Progenitor cell of endocrine pancreas (in vitro differentiated cells): ENCODE measurements around the gene SLC16A13. TPM values are rescaled to one million over a fixed set of nuclear protein-coding genes. Genes with fewer than 3 reads are reported as not detected.

Source experiments
- DNase-seq: peaks from one replicate; pipeline ENCODE4 v3.0.0; 2021; ENCODE audit warnings: low spot score; ENCODE audit not compliant: unreplicated experiment
- H3K27ac Mint-ChIP-seq: 2 replicates; pipeline ENCODE4 v1.8.0; 2021; ENCODE audit warnings: mild to moderate bottlenecking, moderate library complexity, mixed read lengths
- H3K27me3 Mint-ChIP-seq: 2 replicates; pipeline ENCODE4 v1.8.0; 2021; ENCODE audit warnings: mixed read lengths
- H3K36me3 Mint-ChIP-seq: 2 replicates; pipeline ENCODE4 v1.8.0; 2022; ENCODE audit warnings: mixed read lengths; ENCODE audit not compliant: insufficient read depth
- H3K4me1 Mint-ChIP-seq: 2 replicates; pipeline ENCODE4 v1.8.0; 2021; ENCODE audit warnings: low read depth, mixed read lengths
- H3K4me3 Mint-ChIP-seq: 2 replicates; pipeline ENCODE4 v1.8.0; 2021; ENCODE audit warnings: low read depth, mild to moderate bottlenecking, moderate library complexity, mixed read lengths
- H3K9me3 Mint-ChIP-seq: 2 replicates; pipeline ENCODE4 v1.8.0; 2021; ENCODE audit warnings: low read depth, mixed read lengths
- CTCF ChIP-seq: fragments of 200-600 bp; sonication (generic); IDR thresholded peaks from one replicate; pipeline ENCODE4 v1.5.0; 2021; ENCODE audit warnings: antibody characterized with exemption, mild to moderate bottlenecking; ENCODE audit not compliant: unreplicated experiment
- total RNA-seq: library from RNA; stranded (reverse); gene quantifications from 2 replicates; pipeline ENCODE4 v1.2.1, GENCODE V29; 2021

Gene SLC16A13
- total RNA-seq, 1 donor from 2014 or later, result 20.3 TPM

DNA sequence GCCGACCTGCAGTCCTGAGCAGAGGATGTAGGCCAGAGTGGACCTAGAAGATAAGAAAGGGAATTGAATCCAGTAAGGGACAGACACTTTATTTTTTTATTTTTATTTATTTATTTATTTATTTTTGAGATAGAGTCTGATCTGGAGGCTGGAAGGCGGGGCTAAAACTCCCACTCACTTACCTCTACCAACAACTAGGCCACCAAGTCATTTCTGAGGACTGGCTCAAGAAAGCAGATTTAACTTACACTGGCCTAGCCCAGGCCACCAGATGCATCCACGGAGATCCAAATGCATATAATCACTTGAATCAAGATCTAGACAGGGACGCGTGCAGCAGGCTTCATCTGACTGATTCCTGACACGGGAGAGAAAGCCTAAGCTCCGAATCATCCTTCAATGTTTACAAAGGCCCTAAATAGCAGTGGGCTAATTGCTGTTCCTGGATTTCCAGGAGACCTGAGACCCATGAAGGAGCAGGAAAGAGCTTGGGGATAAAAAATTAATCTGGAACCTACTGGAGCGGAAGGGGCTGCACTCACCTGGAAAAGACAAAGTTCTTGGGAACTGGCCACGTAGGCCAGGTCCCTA lies 41.1 kb upstream of the SLC16A13 start:
- Mint-ChIP-seq H3K9me3 (no peaks in the 10 kb centered on the region), H3K4me3 (no peak overlapping the region), H3K4me1 (peaks cover 3% of the 10 kb centered on the region), H3K27ac (no peak overlapping the region), H3K27me3 (peaks cover 32% of the 10 kb centered on the region), H3K36me3 (peaks cover 15% of the 10 kb centered on the region)
- no peak for TF ChIP-seq CTCF
- DNase-seq, result no peak

GRCh38 chr17:6995500-6996255 lies 40.1 kb upstream of the SLC16A13 start, which contains the start of gene ALOX12:
TSS of gene ALOX12 (plus strand) at chr17:6996049. CDS start at chr17:6996118, 69 bp downstream.
- Mint-ChIP-seq H3K27ac (no peak within 1 kb of the TSS), H3K36me3 (peaks cover 15% of the 10 kb centered on the region), H3K27me3 (peaks cover 32% of the 10 kb centered on the region), H3K4me3 (peak within 1 kb of the TSS; percentile 58), H3K4me1 (peaks cover 3% of the 10 kb centered on the region), H3K9me3 (no peaks in the 10 kb centered on the region)
- no peak for TF ChIP-seq CTCF
- no peak for DNase-seq

- H3K36me3 Mint-ChIP-seq, result peaks cover 18% of the 10 kb centered on the region
- no peak overlapping the region for H3K4me3 Mint-ChIP-seq
- no peak overlapping the region for H3K27ac Mint-ChIP-seq
- peaks cover 3% of the 10 kb centered on the region for H3K4me1 Mint-ChIP-seq
- TF ChIP-seq CTCF, result no peak
- H3K27me3 Mint-ChIP-seq, result peaks cover 32% of the 10 kb centered on the region
- H3K9me3 Mint-ChIP-seq, result no peaks in the 10 kb centered on the region
- no peak for DNase-seq
Measured at GRCh38 chr17:6996256-6997011, 39.4 kb upstream of the SLC16A13 start.

DNA sequence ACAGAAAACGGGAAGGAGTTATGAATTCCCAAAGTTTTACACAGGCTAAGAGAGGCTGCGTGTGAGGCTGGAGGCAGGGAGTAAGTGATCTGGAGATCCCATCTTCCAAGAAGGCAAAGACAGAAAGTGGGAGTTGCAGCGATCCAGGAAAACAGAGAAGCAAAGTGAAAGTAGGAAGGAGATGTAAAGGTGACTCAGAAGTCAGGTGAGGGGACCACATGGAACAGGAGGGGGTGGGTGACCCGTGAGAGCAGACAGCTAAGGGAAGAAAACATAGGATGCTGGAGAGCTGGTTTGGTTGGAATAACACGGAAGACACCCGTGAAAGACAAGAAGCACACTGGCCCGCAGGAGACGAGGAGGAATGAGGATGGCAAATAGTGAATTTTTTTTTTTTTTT lies 38.6 kb upstream of the SLC16A13 start:
- Mint-ChIP-seq H3K27ac (no peak overlapping the region), H3K4me1 (peaks cover 3% of the 10 kb centered on the region), H3K4me3 (no peak overlapping the region), H3K27me3 (peaks cover 32% of the 10 kb centered on the region), H3K9me3 (no peaks in the 10 kb centered on the region), H3K36me3 (peaks cover 20% of the 10 kb centered on the region)
- DNase-seq, result no peak
- no peak for TF ChIP-seq CTCF

DNA sequence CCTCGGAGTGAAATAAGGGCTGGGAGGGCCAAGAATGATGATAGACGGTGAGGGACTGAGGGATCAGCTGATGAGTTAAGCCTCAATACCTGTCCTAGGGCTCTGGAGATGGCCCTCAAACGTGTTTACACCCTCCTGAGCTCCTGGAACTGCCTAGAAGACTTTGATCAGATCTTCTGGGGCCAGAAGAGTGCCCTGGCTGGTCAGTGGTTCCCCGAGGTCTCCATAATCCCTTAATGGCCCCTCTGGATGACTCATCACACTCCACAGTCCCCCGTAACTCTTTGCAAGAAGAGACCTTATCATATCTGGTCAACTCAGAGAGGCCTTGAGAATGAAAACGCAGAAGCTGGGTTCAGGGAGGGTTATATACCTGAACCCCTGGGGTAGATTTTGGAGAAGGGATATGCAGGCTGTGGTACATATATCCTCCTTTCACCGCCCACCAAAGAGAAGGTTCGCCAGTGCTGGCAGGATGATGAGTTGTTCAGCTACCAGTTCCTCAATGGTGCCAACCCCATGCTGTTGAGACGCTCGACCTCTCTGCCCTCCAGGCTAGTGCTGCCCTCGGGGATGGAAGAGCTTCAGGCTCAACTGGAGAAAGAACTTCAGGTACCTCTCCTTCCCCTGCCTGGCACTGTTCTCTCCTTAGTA lies 36.8 kb upstream of the SLC16A13 start:
- DNase-seq, result no peak
- H3K4me3 Mint-ChIP-seq, result no peak overlapping the region
- peaks cover 30% of the 10 kb centered on the region for H3K27me3 Mint-ChIP-seq
- TF ChIP-seq CTCF, result no peak
- H3K36me3 Mint-ChIP-seq, result peaks cover 22% of the 10 kb centered on the region
- H3K4me1 Mint-ChIP-seq, result peaks cover 3% of the 10 kb centered on the region
- no peak overlapping the region for H3K27ac Mint-ChIP-seq
- H3K9me3 Mint-ChIP-seq, result no peaks in the 10 kb centered on the region
